ENCODE results near the gene COG2.

DNA sequence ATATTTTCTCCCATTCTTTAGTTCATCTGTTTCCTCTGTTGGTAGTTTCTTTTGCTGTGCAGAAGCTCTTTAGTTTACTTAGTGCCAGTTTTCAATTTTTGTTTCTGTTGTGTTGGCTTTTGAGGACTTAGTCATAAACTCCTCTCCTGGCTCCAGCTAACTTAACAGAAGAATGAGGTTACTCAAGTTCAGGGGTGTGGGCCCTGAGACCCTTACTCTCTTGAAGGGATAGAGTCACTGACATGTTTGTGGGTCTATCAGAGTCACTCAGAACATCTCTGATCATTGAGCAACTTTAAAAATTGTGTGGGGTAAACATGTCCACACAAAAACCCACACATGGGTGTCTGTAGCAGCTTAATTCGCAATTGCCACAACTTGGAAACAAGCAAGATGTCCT lies 57.4 kb downstream of the COG2 start:
- TF ChIP-seq, protein P1, sequence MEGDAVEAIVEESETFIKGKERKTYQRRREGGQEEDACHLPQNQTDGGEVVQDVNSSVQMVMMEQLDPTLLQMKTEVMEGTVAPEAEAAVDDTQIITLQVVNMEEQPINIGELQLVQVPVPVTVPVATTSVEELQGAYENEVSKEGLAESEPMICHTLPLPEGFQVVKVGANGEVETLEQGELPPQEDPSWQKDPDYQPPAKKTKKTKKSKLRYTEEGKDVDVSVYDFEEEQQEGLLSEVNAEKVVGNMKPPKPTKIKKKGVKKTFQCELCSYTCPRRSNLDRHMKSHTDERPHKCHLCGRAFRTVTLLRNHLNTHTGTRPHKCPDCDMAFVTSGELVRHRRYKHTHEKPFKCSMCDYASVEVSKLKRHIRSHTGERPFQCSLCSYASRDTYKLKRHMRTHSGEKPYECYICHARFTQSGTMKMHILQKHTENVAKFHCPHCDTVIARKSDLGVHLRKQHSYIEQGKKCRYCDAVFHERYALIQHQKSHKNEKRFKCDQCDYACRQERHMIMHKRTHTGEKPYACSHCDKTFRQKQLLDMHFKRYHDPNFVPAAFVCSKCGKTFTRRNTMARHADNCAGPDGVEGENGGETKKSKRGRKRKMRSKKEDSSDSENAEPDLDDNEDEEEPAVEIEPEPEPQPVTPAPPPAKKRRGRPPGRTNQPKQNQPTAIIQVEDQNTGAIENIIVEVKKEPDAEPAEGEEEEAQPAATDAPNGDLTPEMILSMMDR (IDR thresholded peaks at IDR 0.05): no peak
- TF ChIP-seq POLR2AphosphoS5 (IDR thresholded peaks at IDR 0.05) (no peak), POLR2A (IDR thresholded peaks at IDR 0.05) (no peak), EP300 (IDR thresholded peaks at IDR 0.05) (no peak)
